NCI-H1930 (cell line): ENCODE measurements around the gene CD93.

Experiments used
- DNase-seq, 2 experiments: peaks; one replicate each; lab custom pipeline; 2025; lab: John Stamatoyannopoulos, UW

The CD93 gene

DNA sequence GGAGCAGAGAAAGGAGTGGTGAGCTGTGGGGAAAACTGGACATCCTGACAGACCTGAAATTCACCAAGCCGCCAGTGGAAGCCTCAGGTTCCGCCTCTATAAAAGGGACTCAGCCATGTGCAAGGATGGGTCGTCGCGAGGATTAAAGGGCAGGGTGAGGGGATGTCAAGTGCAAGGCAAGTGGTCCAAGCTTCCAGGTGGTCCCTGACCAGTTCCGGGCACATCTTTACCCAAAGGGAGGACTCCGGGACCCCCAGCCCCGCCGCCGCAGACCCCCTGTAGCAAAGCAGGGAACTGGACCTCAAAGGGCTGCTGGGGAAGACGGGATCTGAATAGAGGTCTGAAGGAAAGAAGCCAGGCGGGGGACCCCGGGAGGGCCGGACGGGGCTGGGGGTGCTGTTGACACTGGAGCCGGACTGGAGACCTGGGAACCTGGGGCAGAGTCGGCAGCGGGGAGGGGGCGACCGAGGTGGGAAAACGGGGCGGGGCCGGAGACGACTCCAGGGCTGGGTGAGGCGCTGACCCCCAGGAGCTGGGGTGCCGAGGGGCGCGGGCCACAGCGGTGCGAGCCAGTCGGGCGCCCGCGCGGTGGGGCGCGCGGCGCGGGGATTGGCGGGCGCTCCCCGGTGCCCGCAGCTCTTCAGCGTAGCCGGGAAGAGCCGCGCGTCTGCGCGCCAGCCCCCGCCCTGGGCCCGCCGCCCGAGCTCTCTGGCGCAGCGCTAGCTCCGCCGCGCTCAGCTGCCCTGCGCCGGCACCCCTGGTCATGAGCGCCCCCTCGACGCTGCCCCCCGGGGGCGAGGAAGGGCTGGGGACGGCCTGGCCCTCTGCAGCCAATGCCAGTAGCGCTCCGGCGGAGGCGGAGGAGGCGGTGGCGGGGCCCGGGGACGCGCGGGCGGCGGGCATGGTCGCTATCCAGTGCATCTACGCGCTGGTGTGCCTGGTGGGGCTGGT lies 51.1 kb downstream of the CD93 start, which contains the start of gene SSTR4:
Gene SSTR4 (plus strand): TSS at position 592 of the 951 bp plus-strand sequence. CDS start 172 bp downstream, at position 764.
- DNase-seq, result no peak

DNA sequence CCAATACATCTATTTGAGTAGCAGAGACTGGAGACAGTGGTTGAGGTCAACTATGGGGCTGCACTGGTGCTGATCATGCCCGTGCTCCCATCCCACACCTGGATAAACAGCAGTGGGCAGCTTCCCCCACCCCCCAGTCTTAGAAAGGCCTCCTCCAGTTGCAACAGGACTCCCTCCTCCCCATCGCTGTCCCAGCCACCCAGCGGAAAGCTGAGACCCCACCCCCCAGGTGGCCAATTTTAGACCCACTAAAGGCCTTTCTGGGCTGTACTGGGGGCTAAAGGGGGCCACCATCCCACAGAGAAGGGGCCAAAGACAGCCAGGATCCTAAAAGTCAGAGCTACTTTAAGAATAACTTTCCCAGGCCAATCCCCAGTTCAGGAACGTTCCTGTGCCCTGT lies 52.2 kb downstream of the CD93 start:
- no peak for DNase-seq

DNA sequence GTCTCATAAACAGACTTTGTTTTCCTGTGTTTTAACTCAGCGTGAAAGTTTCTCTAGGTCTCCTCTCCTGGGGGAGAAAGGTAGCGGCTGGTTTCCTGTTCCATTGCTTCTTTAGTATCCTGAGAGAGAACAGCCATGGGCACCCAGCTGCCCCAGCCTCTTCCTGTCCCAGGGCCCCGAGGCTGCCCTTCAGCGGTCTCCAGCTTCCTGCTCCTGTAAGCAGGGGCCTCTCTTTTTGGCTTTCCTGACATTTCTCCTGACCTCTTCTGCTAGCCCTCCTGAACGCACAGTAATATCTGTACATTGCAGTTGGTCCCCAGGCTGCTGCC lies 53.4 kb downstream of the CD93 start:
- no peak for DNase-seq

DNA sequence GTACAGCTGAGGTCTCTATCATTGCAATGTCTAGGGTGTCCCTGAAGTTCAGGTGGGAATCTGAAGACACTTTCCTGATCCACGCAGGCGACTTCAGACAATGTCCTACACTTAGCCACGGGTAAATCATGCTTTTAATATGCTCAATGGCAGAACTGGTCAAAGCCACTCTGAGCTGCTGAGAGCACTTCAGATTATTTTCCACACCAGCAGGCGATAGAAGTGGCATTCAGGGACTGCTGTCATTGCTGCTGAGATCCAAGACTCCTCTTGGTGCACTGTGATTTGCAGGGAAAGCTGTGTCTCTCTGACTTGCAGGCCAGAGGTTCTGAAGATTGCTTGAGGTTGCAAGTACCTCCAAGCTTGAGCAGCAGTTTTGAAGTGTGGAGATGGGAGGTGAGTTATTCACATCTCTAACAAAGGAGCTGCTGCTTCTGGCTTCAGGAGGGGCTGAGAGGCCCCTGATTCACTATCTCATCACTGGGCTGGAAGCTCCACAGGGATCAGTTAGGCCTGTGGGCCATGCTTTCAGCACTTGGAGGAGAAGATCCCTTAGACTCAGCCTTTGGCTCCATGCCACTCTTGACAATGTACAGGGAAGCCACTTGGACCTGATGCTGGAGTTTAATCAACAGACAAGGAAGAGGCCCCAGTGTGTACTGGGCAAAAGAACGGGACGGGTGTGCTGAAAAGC lies 53.9 kb downstream of the CD93 start:
- no peak for DNase-seq

DNA sequence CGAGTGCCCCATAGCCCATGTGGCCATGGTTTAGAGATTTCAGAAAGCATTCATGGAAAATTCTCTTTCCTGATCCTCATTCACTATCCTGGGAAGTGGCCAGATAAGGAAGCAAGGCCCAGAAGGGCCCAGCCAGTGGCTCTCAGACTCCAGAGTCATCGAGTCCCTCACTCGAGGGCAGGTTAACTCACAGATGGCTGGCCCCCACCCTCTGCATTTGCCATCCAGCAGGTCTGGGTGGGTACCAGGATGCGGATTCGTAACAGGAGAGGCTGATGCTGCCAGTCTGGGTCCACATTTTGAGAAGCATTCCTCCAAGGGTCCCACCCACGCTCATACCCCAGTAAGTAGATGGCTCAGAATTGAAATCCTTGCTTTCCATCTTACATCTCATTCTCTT lies 54.8 kb downstream of the CD93 start:
- DNase-seq, result no peak
